GM18511 (cell line): Measurements from ENCODE around the gene GABBR2.
"Not testable (repeated sequence)": the region's sequence is repeated elsewhere in the genome, so short reads cannot be mapped to it uniquely, and the experiment has no call there.

Experiments used
- ATAC-seq: cut with Tn5 transposase; IDR thresholded peaks from one replicate; pipeline ENCODE4 v1.9.1; 2021; ENCODE audit warnings: mild to moderate bottlenecking, moderate library complexity; ENCODE audit not compliant: unreplicated experiment

The GABBR2 gene

GRCh38 chr9:98688710-98689495, 19.8 kb downstream of the GABBR2 start:
- no peak for ATAC-seq

- no peak for ATAC-seq
These were observed 20.8 kb downstream of the GABBR2 start for GRCh38 chr9:98687911-98688310.

GRCh38 chr9:98686961-98687855, 21.5 kb downstream of the GABBR2 start:
- no peak for ATAC-seq

- ATAC-seq, result not testable (repeated sequence)
These were observed 23.9 kb downstream of the GABBR2 start for GRCh38 chr9:98684816-98685215.

GRCh38 chr9:98678244-98678842, 30.4 kb downstream of the GABBR2 start:
- ATAC-seq, result no peak

GRCh38 chr9:98673681-98674080, 35.1 kb downstream of the GABBR2 start:
- ATAC-seq, result no peak

GRCh38 chr9:98667005-98667640, 41.6 kb downstream of the GABBR2 start:
- ATAC-seq, result no peak

GRCh38 chr9:98665501-98665900, 43.2 kb downstream of the GABBR2 start:
- no peak for ATAC-seq

GRCh38 chr9:98660541-98660940, 48.2 kb downstream of the GABBR2 start:
- ATAC-seq, result no peak

GRCh38 chr9:98658951-98659351, 49.8 kb downstream of the GABBR2 start:
- no peak for ATAC-seq

GRCh38 chr9:98657897-98658296, 50.8 kb downstream of the GABBR2 start:
- no peak for ATAC-seq

- no peak for ATAC-seq
These were observed 52.2 kb downstream of the GABBR2 start for GRCh38 chr9:98656511-98656910.

GRCh38 chr9:98655428-98655827, 53.3 kb downstream of the GABBR2 start:
- not testable (repeated sequence) for ATAC-seq

- no peak for ATAC-seq
These were observed 54.5 kb downstream of the GABBR2 start for GRCh38 chr9:98654247-98654646.

GRCh38 chr9:98652741-98653140, 56.0 kb downstream of the GABBR2 start:
- no peak for ATAC-seq

- no peak for ATAC-seq
These were observed 56.4 kb downstream of the GABBR2 start for GRCh38 chr9:98652302-98652701.

- ATAC-seq, result no peak
These were observed 61.5 kb downstream of the GABBR2 start for GRCh38 chr9:98647236-98647635.

GRCh38 chr9:98644011-98644410, 64.7 kb downstream of the GABBR2 start:
- no peak for ATAC-seq

GRCh38 chr9:98642661-98643312, 65.9 kb downstream of the GABBR2 start:
- ATAC-seq, result no peak

- no peak for ATAC-seq
These were observed 67.0 kb downstream of the GABBR2 start for GRCh38 chr9:98641695-98642094.

- ATAC-seq, result no peak
These were observed 68.3 kb downstream of the GABBR2 start for GRCh38 chr9:98640394-98640793.
